Stimulated activated CD8-positive, alpha-beta memory T cell treated with anti-CD3 and anti-CD28 coated beads, Interleukin-15, amount 100 ng/mL, for 4 hours (primary cell): Measurements from ENCODE around the gene SKIDA1.

Experiments
- DNase-seq, 2 donors: peaks; one replicate each; pipeline ENCODE4 v3.0.0-alpha.2; 2020; ENCODE audit warnings: low read depth in 2 of 2

Gene SKIDA1

GRCh38 chr10:21502348-21502740 is 23.1 kb downstream of the SKIDA1 start:
- DNase-seq, result no peak

GRCh38 chr10:21501731-21502347 is 23.6 kb downstream of the SKIDA1 start:
- DNase-seq, result no peak

GRCh38 chr10:21501091-21501490 is 24.4 kb downstream of the SKIDA1 start:
- no peak for DNase-seq

DNA sequence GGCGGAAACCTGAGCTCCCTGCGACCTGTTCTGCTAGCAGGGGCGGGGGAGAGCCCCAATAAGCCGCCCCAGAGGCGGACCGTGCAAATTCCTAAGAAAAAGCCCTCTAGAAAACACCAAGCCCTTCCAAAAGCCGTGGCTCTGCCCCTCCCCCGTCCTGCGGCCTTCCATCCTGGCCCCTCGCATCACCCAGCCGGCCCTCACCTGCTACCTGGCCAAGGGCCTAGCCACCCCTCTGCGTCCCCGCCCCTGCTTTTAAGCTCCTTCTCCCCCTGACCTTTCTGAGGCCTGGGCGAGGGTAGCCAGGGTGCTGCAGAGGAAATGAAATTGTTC is 24.9 kb downstream of the SKIDA1 start:
- DNase-seq, result no peak

DNA sequence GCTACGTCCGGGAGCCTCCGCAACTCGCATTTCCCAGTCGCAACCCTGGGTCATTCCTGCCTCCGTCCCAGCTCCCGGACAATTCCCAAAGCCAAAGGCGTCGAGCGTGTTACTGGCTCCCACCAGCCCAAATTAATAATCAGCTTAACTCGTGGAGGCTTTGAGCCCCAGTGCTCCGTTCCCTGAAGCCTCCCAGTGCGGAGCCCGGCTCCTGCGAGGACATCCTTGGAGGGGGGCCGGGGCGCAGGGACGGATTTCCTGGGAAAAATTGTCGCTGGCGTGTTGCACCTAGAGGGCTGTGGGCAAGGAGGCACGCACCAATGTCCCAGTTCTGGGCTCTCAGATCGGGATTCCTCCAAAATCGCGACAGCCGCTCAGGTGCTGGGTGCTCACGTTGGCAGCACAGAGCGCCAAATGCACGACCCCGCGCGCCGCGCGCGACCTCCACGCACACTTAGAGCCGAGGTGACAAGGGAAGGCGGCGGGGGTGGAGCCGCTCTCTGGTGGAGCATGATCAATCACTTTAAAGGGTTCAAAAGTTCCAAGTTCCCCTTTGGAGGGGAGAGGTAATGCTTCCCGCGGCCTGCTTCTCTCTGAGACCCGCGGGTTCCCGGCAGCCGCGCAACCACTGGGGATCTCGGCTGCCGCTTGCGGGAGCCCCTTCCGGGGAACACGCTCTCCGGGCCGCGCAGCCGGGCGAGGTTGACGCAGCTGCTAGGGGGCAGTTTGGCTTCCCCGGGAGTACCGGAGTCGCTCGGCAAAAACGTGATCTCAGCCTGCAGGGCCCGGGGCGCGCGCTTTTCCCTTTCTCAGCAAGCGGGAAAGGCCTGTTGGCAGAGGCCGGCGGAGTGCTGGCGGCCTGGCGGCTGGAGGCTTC is 25.5 kb downstream of the SKIDA1 start:
- DNase-seq, result no peak

GRCh38 chr10:21498986-21499385 is 26.5 kb downstream of the SKIDA1 start:
- no peak for DNase-seq

- DNase-seq, result no peak
Observed at GRCh38 chr10:21498377-21498776, 27.1 kb downstream of the SKIDA1 start.

DNA sequence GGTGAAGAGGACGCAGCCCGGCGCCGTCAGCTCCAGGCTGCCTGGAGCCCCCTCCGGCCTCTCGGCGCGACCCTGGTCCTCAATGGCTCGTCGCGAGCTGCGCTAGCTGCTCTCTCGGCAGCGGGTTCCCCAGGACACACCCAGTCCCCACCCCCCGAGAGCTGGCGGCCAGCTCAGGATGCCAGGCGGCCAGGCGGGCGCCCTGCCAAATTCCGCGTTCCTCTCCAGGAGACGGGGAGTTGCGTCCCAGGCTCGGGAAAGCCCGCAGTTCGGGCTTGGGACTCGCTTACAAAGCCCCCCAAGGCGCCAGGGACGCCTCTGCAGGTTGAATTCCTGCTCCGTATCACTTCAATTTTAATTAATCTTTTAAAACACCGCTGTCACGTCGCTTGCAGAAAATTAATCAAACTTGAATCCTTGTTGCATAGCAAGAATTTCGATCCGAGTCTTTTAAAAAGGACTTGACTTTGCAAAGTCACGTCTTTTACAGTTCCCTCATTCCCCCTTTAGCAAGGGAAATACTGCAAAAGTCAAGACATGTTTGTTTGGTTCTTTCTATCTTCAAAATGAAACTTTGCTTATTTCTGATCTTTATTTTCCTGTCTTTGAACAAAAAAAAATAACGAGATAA is 28.2 kb downstream of the SKIDA1 start:
- no peak for DNase-seq

GRCh38 chr10:21496343-21497176 is 28.9 kb downstream of the SKIDA1 start:
- no peak for DNase-seq

DNA sequence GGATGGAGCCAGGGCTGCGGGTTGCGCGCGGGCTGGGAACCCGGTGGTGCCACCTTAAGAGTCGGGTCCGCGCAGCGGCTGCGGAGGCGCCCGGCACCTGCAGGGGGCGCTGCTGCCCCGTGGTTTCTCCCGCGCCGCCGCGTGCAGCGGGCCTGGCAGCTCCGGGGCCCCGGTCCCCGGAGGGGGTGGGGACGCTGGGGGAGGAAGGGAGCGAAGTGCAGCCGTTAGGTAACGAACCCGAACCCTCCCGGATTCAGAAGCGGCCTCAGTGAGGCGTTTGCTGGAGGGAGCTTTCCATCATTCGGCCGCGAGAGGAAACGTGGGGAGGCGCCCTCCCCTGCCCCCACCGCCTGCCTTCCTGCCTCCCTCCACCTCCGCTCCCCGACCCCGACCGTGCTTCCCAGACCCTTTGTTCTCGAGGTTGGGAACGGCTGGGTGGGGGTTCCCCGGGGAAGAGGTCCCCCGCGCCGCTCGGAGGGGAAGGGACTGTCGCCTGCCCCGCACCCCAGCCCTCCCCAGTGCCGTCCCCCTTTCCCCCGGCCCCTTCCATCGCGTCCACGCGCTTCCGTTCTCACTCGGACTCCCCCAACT is 29.6 kb downstream of the SKIDA1 start:
- peak; percentile 70 to 73 for DNase-seq

DNA sequence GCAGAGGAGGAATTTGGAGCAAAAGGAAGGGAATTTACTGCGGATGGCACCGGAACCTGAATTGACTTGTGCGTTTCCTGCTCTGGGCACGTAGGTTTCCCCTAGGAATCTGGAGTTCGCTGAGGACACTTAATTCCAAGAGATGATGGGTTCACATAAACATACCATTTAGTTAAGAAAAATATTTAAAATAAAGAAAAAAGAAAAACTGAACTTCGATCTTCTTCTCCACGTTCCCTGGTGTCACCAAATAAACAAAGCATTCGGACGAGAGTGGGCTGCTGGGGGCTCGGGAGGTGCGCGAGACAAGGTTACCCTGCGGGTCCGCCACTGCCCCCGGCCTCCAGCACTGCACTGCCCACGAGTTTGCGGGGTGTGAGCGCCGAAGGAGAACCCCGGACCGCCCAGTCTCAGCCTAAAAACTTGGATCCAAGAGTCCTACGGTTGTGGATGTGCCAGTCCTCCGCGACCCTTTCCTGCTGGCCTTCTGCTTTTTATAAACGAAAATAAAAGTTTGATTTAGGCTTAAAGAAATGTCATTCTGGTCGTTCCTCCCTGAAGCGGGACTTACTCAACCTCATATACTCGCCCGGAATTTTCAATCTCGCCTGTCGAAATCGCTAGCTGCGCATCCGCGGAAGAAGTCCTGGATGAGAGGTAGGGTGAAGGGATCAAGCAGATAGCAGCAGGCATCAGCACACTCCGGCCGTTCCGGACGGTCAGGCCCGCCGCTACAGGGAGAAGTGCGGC is 30.3 kb downstream of the SKIDA1 start:
- no peak for DNase-seq

GRCh38 chr10:21494191-21495001 is 31.1 kb downstream of the SKIDA1 start:
- no peak for DNase-seq

DNA sequence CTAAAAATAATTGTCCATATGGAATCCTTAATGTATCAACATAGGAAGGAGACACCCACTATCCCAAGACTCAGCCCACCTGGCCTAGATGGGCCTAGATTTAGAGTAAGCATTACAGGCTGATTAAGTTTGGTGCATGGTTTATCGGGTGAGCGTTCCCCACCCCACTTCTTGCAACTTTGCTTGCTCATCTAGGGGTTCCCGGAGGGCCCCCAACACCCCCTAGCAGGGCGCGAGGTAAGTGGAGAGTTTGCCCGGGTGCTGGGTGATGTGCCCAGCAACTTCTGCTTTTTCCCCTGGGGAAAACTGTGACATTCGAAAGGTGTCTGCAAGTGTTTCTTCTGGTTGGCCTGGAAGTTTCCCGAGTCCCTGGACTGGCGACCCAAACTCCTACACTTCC is 31.7 kb downstream of the SKIDA1 start:
- no peak for DNase-seq

DNA sequence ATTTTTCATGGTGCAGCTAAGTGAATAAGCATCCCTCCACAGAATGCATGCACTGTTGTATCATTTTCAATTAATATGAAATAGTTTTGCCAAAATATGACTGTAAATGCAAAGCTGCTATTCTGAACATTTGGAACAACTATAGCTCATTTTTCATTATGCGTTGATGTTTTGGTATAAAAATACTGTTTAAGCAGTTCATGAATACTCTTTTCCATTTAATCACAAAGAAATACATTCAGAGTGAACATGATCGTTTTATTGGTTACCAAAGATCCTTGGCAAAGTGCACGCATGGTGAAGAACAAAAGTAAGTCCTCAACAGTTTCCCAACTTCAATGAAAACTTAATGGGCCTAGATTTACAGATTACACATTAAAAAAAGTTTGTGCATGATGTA is 33.1 kb downstream of the SKIDA1 start:
- no peak for DNase-seq

DNA sequence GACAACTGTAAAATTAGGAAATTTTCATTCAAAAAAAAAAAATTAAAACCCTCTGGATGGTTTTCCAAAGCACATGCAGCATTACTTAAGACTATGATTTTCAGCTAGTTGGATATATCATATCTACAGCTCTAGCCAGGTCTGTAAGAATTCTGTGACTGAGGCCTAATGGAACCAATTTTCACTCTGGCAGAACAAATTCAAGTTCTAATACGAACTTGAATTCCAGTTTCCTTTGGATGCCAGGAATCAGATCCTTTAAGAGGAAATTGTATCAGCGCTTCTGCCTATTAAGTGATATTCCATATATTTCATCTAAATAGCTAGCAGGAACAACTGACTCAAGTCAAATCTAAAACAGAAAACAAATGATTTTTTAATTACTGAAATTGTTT is 34.8 kb downstream of the SKIDA1 start:
- no peak for DNase-seq

GRCh38 chr10:21490028-21490710 is 35.3 kb downstream of the SKIDA1 start:
- no peak for DNase-seq

DNA sequence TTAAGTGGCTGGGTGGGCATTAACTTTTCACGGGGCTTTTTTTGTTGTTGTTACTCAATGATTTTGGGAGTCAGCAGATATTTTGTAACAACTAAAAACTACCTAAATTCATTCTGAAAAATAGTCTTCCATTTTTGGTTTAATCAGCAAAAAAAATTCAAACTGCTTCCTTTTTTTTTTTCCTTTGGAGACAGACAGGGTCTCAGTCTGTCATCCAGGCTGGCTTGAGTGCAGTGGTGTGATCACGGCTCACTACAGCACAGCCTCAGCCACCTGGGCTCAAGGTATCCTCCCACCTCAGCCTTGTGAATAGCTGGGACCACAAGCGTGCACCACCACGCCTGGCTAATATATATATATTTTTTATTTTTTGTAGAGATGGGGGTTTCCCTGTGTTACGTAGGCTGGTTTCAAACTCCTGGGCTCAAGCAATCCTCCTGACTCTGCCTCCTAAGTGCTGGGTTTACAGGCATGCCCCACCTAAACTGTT is 36.5 kb downstream of the SKIDA1 start:
- no peak for DNase-seq

GRCh38 chr10:21488246-21488956 is 37.1 kb downstream of the SKIDA1 start:
- no peak for DNase-seq
